Stimulated activated CD4-positive, alpha-beta T cell treated with anti-CD3 and anti-CD28 coated beads, Interleukin-2, amount 100 ng/mL, for 48 hours (primary cell): ENCODE data around the gene RHOJ.
"Not testable (repeated sequence)": the region's sequence is repeated elsewhere in the genome, so short reads cannot be mapped to it uniquely, and the experiment has no call there.

ENCODE experiments used
- DNase-seq, 2 donors: peaks; one replicate each; pipeline ENCODE4 v3.0.0-alpha.2; 2020

RHOJ gene

GRCh38 chr14:63299351-63300110 is 95.3 kb downstream of the RHOJ start:
- no peak for DNase-seq

- DNase-seq, result no peak
These were observed 96.6 kb downstream of the RHOJ start for GRCh38 chr14:63300854-63301253.

GRCh38 chr14:63301891-63302534 is 97.8 kb downstream of the RHOJ start:
- no peak for DNase-seq

- DNase-seq, result not testable (repeated sequence)
These were observed 100.2 kb downstream of the RHOJ start for GRCh38 chr14:63304429-63304828.

- DNase-seq, result no peak
These were observed 104.6 kb downstream of the RHOJ start for GRCh38 chr14:63308723-63309317.

- DNase-seq, result no peak
These were observed 114.6 kb downstream of the RHOJ start, which contains the start of gene GPHB5 for GRCh38 chr14:63318835-63319234. GPHB5 (minus strand) TSS chr14:63318935; CDS start chr14:63317849, 1,086 bp downstream.

- DNase-seq, result no peak
These were observed 118.2 kb downstream of the RHOJ start for GRCh38 chr14:63322472-63322871.

GRCh38 chr14:63322897-63323573 is 118.8 kb downstream of the RHOJ start:
- no peak for DNase-seq

- DNase-seq, result no peak
These were observed 122.6 kb downstream of the RHOJ start for GRCh38 chr14:63326840-63327239.

GRCh38 chr14:63328787-63329737 is 124.8 kb downstream of the RHOJ start:
- no peak for DNase-seq

- DNase-seq, result no peak
These were observed 138.1 kb downstream of the RHOJ start for GRCh38 chr14:63342371-63342770.
